HG03095 (cell line): ENCODE data around the gene ATF7IP.
"Not testable (repeated sequence)": the region's sequence is repeated elsewhere in the genome, so short reads cannot be mapped to it uniquely, and the experiment has no call there.

Experiments
- ATAC-seq: cut with Tn5 transposase; IDR thresholded peaks from one replicate; pipeline ENCODE4 v1.9.1; 2021; ENCODE audit warnings: moderate library complexity; ENCODE audit not compliant: unreplicated experiment

The ATF7IP gene, protein sequence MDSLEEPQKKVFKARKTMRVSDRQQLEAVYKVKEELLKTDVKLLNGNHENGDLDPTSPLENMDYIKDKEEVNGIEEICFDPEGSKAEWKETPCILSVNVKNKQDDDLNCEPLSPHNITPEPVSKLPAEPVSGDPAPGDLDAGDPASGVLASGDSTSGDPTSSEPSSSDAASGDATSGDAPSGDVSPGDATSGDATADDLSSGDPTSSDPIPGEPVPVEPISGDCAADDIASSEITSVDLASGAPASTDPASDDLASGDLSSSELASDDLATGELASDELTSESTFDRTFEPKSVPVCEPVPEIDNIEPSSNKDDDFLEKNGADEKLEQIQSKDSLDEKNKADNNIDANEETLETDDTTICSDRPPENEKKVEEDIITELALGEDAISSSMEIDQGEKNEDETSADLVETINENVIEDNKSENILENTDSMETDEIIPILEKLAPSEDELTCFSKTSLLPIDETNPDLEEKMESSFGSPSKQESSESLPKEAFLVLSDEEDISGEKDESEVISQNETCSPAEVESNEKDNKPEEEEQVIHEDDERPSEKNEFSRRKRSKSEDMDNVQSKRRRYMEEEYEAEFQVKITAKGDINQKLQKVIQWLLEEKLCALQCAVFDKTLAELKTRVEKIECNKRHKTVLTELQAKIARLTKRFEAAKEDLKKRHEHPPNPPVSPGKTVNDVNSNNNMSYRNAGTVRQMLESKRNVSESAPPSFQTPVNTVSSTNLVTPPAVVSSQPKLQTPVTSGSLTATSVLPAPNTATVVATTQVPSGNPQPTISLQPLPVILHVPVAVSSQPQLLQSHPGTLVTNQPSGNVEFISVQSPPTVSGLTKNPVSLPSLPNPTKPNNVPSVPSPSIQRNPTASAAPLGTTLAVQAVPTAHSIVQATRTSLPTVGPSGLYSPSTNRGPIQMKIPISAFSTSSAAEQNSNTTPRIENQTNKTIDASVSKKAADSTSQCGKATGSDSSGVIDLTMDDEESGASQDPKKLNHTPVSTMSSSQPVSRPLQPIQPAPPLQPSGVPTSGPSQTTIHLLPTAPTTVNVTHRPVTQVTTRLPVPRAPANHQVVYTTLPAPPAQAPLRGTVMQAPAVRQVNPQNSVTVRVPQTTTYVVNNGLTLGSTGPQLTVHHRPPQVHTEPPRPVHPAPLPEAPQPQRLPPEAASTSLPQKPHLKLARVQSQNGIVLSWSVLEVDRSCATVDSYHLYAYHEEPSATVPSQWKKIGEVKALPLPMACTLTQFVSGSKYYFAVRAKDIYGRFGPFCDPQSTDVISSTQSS

DNA sequence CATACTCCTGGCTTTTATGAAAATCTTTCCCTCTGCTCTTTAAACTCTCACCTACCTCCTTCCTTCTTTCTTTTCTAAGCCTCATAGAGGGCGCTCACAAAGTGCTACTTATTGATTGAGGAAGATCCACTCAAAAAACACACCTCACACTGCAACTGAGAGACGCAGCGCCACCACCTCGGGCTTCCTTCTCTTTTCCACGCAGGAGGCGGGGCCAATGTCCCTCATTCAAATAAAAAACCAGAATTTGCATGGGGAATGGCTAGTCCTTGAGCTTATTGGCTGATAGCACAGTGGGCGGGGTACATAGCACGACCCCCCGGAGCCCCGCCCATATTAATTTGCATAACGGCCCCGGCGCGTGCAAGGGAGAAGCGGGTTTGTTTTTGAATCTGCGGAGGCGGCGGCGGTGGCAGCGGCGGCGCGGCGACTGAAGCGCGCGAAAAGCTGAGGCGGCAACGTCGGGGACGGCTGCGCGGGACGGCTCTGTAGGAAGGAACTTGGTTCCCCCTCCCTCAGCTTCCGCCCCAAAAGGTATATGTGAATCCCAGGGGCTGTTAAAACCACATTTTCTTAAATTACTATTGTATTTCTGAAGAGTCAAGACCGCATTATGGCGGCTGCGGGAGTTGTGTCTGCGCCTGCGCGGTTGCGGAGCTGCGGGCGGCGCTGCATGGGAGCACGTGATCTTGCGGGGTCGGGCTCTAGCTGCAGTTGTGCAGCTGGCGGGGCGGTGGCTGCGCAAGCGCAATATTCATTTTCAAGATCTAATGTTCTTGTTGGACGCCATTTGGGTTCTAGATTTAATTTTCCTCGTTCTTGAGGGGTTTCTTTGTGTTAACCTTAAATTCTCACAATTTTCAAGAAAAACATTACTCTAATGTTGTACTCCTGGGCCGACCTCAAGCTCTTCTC lies at the start of gene ATF7IP:
TSS of gene ATF7IP (plus strand) at position 389 of the 915 bp plus-strand sequence. CDS start 58,234 bp downstream, outside the sequence.
- ATAC-seq: peak; percentile 61

GRCh38 chr12:14317362-14318146 lies 47.9 kb upstream of the ATF7IP start:
- no peak for ATAC-seq

- not testable (repeated sequence) for ATAC-seq
These were observed 45.6 kb upstream of the ATF7IP start for GRCh38 chr12:14319704-14320427.

- ATAC-seq: no peak
These were observed 43.1 kb upstream of the ATF7IP start for GRCh38 chr12:14322403-14322802.

DNA sequence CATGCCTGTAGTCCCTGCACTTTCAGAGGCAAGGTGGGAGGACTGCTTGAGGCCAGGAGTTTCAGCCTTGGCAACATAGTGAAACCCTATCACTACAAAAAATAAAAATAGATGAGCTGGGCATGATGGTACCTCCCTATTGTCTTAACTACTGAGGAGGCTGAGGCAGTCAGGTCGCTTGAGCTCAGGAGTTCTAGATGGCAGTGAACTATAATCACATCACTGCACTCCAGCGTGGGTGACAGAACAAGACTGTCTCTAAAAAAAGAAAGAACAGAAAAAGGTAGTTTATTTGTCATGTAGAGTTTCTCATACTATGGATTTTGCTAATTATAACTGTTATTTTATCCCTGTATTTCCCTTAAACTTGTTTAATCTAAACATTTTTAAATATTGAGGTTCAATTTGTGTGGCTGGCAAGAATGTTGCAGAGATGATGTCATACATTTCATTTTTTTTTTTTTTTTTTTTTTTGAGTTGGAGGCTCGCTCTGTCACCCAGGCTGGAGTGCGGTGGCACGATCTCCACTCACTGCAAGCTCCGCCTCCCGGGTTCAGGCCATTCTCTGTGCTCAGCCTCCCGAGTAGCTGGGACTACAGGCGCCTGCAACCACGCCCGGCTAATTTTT lies 39.7 kb upstream of the ATF7IP start:
- ATAC-seq: no peak

- ATAC-seq: no peak
These were observed 38.8 kb upstream of the ATF7IP start for GRCh38 chr12:14326699-14327098.

- no peak for ATAC-seq
These were observed 37.8 kb upstream of the ATF7IP start for GRCh38 chr12:14327711-14328110.

GRCh38 chr12:14332482-14332881 lies 33.0 kb upstream of the ATF7IP start:
- ATAC-seq: no peak

DNA sequence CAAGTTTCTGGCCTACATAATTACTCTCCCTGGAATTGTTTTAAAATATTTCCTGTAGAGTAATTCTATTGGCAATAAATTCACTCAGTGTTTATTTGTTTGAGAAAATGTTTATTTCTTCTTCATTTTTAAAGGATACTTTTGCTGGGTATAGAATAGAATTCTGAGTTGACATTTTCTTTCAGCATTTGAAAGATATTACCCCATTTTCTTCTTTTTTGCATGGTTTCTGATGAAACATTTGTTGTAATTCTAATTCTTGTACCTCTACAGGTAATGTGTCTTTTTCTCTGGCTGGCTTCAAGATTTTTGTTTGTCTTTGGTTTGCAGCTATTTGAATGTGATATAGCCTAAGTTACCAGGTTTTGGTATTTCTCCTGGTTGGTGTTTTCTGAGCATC lies 25.1 kb upstream of the ATF7IP start:
- no peak for ATAC-seq

DNA sequence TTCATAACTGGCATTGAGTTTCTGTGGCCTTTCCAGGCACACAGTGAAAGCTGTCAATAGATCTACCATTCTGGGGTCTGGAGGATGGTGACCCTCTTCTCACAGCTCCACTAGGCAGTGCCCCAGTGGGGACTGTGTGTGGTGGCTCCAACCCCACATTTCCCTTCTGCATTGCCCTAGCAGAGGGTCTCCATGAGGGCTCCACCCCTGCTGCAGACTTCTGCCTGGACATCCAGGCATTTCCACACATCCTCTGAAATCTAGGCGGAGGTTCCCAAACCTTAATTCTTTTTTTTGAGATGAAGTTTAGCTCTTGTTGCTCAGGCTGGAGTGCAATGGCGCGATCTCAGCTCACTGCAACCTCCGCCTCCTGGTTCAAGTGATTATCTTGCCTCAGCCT lies 14.0 kb upstream of the ATF7IP start:
- ATAC-seq: not testable (repeated sequence)

DNA sequence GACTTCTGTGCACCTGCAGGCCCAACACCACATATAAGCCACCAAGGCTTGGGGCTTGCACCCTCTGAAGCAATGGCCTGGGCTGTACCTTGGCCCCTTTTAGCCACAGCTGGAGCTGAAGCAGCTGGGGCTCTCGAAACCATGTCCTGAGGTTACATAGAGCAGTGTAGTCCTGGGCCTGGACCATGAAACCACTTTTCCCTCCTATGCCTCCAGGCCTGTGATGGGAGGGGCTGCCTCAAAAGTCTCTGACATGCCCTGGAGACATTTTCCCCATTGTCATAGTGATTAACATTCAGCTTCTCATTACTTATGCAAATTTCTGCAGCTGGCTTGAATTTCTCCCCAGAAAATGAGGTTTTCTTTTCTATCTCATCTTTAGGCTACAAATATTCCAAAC lies 13.4 kb upstream of the ATF7IP start:
- ATAC-seq: not testable (repeated sequence)

DNA sequence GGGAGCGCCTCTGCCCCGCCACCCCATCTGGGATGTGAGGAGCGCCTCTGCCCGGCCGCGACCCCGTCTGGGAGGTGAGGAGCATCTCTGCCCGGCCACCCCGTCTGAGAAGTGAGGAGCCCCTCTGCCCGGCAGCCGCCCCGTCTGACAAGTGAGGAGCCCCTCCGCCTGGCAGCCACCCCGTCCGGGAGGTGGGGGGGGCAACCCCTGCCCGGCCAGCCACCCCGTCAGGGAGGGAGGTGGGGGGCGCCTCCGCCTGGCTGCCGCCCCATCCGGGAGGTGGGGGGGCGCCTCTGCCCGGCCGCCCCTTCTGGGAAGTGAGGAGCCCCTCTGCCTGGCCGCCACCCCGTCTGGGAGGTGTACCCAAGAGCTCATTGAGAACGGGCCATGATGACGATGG lies 10.8 kb upstream of the ATF7IP start:
- ATAC-seq: not testable (repeated sequence)

DNA sequence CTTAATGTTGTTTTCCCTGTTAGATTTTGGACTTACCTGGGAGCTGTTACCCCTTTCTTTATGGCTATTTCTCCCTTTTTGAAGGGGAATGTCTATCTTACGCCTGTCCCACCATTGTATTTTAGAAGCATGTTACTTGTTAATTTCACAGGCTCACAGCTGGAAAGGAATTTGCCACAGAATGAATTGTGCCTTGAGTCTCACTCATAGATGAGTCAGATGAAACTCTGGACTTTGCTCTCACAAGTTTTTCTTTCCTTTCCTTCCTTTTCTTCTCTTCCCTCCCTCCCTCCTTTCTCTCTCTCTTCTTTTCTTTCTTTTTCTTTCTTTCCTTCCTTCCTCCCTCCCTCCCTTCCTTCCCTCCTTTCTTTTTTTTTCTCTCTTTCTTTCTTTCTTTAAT lies 9.3 kb upstream of the ATF7IP start:
- ATAC-seq: no peak

DNA sequence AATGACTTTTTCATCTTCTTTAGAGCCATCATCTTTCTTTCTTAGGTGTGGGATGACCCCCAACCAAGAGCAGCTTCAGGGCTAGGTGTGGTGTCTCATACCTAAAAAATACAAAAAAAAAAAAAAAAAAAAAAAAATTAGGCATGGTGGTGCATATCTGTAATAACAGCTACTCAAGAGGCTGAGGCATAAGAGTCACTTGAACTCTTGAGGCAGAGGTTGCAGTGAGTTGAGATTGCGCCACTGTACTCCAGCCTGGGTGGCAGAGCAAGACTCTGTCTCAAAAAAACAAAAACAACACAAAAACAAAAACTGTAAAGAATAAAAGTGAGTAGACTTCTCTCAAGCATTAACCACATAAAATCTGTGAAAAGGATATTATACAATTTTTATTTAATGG lies 8.0 kb upstream of the ATF7IP start:
- no peak for ATAC-seq

DNA sequence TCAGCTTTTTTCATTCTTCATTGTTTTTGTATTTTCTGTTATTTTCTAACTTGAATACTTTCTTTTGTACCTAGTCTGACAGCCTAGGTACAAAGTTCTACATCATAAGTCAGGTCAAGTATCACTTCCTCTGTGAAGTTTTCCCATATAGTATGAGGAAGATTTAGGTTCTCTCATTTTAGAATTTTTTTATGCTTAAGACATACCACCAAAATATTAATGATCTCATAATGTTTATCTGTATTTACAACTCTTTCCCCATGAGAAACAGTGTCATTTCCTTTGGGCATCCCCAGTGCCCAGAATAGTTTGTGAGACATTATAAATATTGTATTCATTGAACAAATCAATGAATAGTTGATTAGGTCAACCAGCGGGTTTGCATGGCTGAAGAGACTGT lies 3.1 kb upstream of the ATF7IP start:
- no peak for ATAC-seq

- no peak for ATAC-seq
These were observed 755 bp upstream of the ATF7IP start for GRCh38 chr12:14364583-14365271.

GRCh38 chr12:14366209-14367039 lies 942 bp downstream of the ATF7IP start:
- no peak for ATAC-seq
